OCI-LY1 (cell line): ENCODE results near the gene PTPN14.

ENCODE experiments used
- H2AFZ ChIP-seq: fragments of 200-600 bp; sonication (generic), shearing (Covaris generic); 2 replicates; pipeline ENCODE4 v1.6.0; 2014; ENCODE audit warnings: antibody characterized with exemption, mild to moderate bottlenecking, low read length
- H3F3A ChIP-seq: fragments of 200-600 bp; sonication (generic), shearing (Covaris generic); 2 replicates; pipeline ENCODE4 v1.6.0; 2014; ENCODE audit warnings: mild to moderate bottlenecking, antibody characterized with exemption, low read length, moderate library complexity; ENCODE audit not compliant: insufficient read depth
- H3K27ac ChIP-seq: fragments of 200-600 bp; sonication (generic); 2 replicates; pipeline ENCODE4 v1.5.1; 2014; ENCODE audit warnings: low read length, mixed run types, mild to moderate bottlenecking, low read depth; ENCODE audit not compliant: poor library complexity, severe bottlenecking
- H3K27me3 ChIP-seq: fragments of 200-600 bp; sonication (generic); 2 replicates; pipeline ENCODE4 v1.6.0; 2014; ENCODE audit warnings: antibody characterized with exemption, mild to moderate bottlenecking, low read length, moderate library complexity; ENCODE audit not compliant: insufficient read depth
- H3K36me3 ChIP-seq: fragments of 200-600 bp; sonication (generic); 2 replicates; pipeline ENCODE4 v1.6.1; 2014; ENCODE audit warnings: mild to moderate bottlenecking, antibody characterized with exemption, low read length, moderate library complexity, mixed read lengths; ENCODE audit not compliant: insufficient read depth
- H3K4me1 ChIP-seq: fragments of 200-600 bp; sonication (generic); 2 replicates; pipeline ENCODE4 v1.5.1; 2014; ENCODE audit warnings: mild to moderate bottlenecking, low read length, moderate library complexity; ENCODE audit not compliant: insufficient read depth, severe bottlenecking
- H3K4me2 ChIP-seq: fragments of 200-600 bp; sonication (generic), shearing (Covaris generic); 2 replicates; pipeline ENCODE4 v1.6.1; 2014; ENCODE audit warnings: low read length
- H3K4me3 ChIP-seq: fragments of 200-600 bp; sonication (generic); 2 replicates; pipeline ENCODE4 v1.5.1; 2014; ENCODE audit warnings: low read length, low read depth, mild to moderate bottlenecking, mixed read lengths; ENCODE audit not compliant: poor library complexity, severe bottlenecking
- H3K79me2 ChIP-seq: fragments of 200-600 bp; shearing (Covaris generic); 2 replicates; pipeline ENCODE4 v1.6.1; 2016; ENCODE audit warnings: mixed run types, low read length, mixed read lengths; ENCODE audit not compliant: insufficient read depth
- H3K9ac ChIP-seq: fragments of 200-600 bp; sonication (generic), shearing (Covaris generic); 2 replicates; pipeline ENCODE4 v1.6.1; 2014; ENCODE audit warnings: mild to moderate bottlenecking, low read length, mixed read lengths
- H3K9me2 ChIP-seq: fragments of 200-600 bp; sonication (generic), shearing (Covaris generic); 2 replicates; pipeline ENCODE4 v1.6.1; 2014; ENCODE audit warnings: low read depth, mild to moderate bottlenecking, low read length, mixed read lengths
- H3K9me3 ChIP-seq: fragments of 200-600 bp; shearing (Covaris generic); 2 replicates; pipeline ENCODE4 v1.6.1; 2014; ENCODE audit warnings: low read length, mixed read lengths
- H4K20me1 ChIP-seq: fragments of 200-600 bp; sonication (generic), shearing (Covaris generic); 2 replicates; pipeline ENCODE4 v1.6.0; 2016; ENCODE audit warnings: mild to moderate bottlenecking, low read length; ENCODE audit not compliant: insufficient read depth
- CTCF ChIP-seq: fragments of 200-600 bp; sonication (generic), shearing (Covaris generic); IDR thresholded peaks from 2 replicates; pipeline ENCODE4 v1.5.1; 2017; ENCODE audit warnings: mild to moderate bottlenecking, antibody characterized with exemption, low read length, moderate library complexity, mixed read lengths
- EZH2 ChIP-seq: fragments of 200-600 bp; sonication (generic), shearing (Covaris generic); IDR thresholded peaks from 2 replicates; pipeline ENCODE4 v1.8.0; 2017; ENCODE audit warnings: borderline replicate concordance, mixed run types, mild to moderate bottlenecking, antibody characterized with exemption, low read length, moderate library complexity, mixed read lengths

PTPN14 gene

GRCh38 chr1:214552174-214552608, 789 bp upstream of the PTPN14 start:
- Histone ChIP-seq H3K36me3 (no peaks in the 10 kb centered on the region), H4K20me1 (no peaks in the 10 kb centered on the region), H2AFZ (no peak overlapping the region), H3K4me3 (no peak overlapping the region), H3K9me3 (no peaks in the 10 kb centered on the region), H3K9ac (no peak overlapping the region), H3K27me3 (no peaks in the 10 kb centered on the region), H3K4me1 (no peaks in the 10 kb centered on the region), H3K27ac (no peak overlapping the region), H3K4me2 (no peak overlapping the region), H3F3A (no peaks in the 10 kb centered on the region), H3K9me2 (no peaks in the 10 kb centered on the region), H3K79me2 (no peaks in the 10 kb centered on the region)
- TF ChIP-seq EZH2 = no peak
- no peak for TF ChIP-seq CTCF

- no peak overlapping the region for H3K27ac ChIP-seq
- no peaks in the 10 kb centered on the region for H3K9me3 ChIP-seq
- TF ChIP-seq CTCF (no peak), EZH2 (no peak)
- no peaks in the 10 kb centered on the region for H3F3A ChIP-seq
- no peak overlapping the region for H3K9ac ChIP-seq
- no peak overlapping the region for H2AFZ ChIP-seq
- no peak overlapping the region for H3K4me3 ChIP-seq
- H3K4me2 ChIP-seq = no peak overlapping the region
- no peaks in the 10 kb centered on the region for H3K4me1 ChIP-seq
- H3K27me3 ChIP-seq = no peaks in the 10 kb centered on the region
- no peaks in the 10 kb centered on the region for H3K9me2 ChIP-seq
- H4K20me1 ChIP-seq = no peaks in the 10 kb centered on the region
- no peaks in the 10 kb centered on the region for H3K36me3 ChIP-seq
- H3K79me2 ChIP-seq = no peaks in the 10 kb centered on the region
These were observed 456 bp downstream of the PTPN14 start for GRCh38 chr1:214550857-214551435.

GRCh38 chr1:214550013-214550856, 1.2 kb downstream of the PTPN14 start:
- no peaks in the 10 kb centered on the region for H3K4me1 ChIP-seq
- no peaks in the 10 kb centered on the region for H3K79me2 ChIP-seq
- H3K27ac ChIP-seq = no peak overlapping the region
- no peak overlapping the region for H3K9ac ChIP-seq
- no peaks in the 10 kb centered on the region for H3K36me3 ChIP-seq
- H3K9me2 ChIP-seq = no peaks in the 10 kb centered on the region
- TF ChIP-seq EZH2 = no peak
- no peaks in the 10 kb centered on the region for H4K20me1 ChIP-seq
- H3K27me3 ChIP-seq = no peaks in the 10 kb centered on the region
- H2AFZ ChIP-seq = no peak overlapping the region
- H3K4me3 ChIP-seq = no peak overlapping the region
- no peaks in the 10 kb centered on the region for H3K9me3 ChIP-seq
- no peaks in the 10 kb centered on the region for H3F3A ChIP-seq
- no peak overlapping the region for H3K4me2 ChIP-seq
